ENCODE data around the gene CACNA2D2.

CACNA2D2 gene

DNA sequence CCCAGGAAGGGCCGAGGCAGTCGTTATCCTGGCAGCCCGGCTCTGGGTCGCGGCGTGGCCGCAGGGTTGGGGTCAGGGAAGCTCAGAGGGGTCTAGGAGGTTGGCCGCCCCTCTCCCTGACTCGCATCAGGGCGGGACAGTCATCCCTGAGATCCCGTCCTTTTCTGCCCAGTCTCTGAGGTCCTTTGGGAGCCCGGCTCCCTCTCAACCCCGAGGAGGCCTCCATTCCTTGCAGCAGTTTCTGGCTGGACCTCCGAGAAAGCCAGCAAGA, 181.4 kb downstream of the CACNA2D2 start:
- H4K20me1 ChIP-seq (ENCODE audit: insufficient read depth, low read length), result peaks cover 20% of the 10 kb centered on the region; the same call in 1 of the 2 replicates
- peak overlapping the region in 1 of 2 experiments; percentile 74; a peak in 2 of 4 replicates for H3K4me3 ChIP-seq (ENCODE audit: low read depth in 1 of 2, low read length in 2 of 2)
- peak overlapping the region; percentile 78 for H3K4me2 ChIP-seq (ENCODE audit: insufficient read depth, low read length)
- H3K79me2 ChIP-seq (ENCODE audit: insufficient read depth, low read length), result peaks cover 37% of the 10 kb centered on the region
- H2AFZ ChIP-seq (ENCODE audit: low read depth, low read length), result peak overlapping the region; percentile 100
- DNase-seq (no peak), ATAC-seq (ENCODE audit: insufficient read depth, low read depth) (no peak)
- H3K9ac ChIP-seq (ENCODE audit: low read depth, low read length), result peak overlapping the region; percentile 62
- H3K9me3 ChIP-seq (ENCODE audit: insufficient read depth, low read length, severe bottlenecking), result no peaks in the 10 kb centered on the region
- H3K36me3 ChIP-seq (ENCODE audit: insufficient read depth, low read length), result peaks cover 56% of the 10 kb centered on the region
- peaks cover 56% of the 10 kb centered on the region for H3K4me1 ChIP-seq (ENCODE audit: insufficient read depth, low read length)
- no peak for TF ChIP-seq CTCF (IDR thresholded peaks at IDR 0.05; ENCODE audit: borderline replicate concordance, extremely low read depth, low read length, poor library complexity, severe bottlenecking)
- TF ChIP-seq EZH2 (IDR thresholded peaks at IDR 0.05; ENCODE audit: borderline replicate concordance, low read depth, low read length, severe bottlenecking), result no peak
- H3K27me3 ChIP-seq (ENCODE audit: insufficient read depth, low read length, poor library complexity), result no peaks in the 10 kb centered on the region
- peak overlapping the region; percentile 100 for H3K27ac ChIP-seq (ENCODE audit: low read length)

GRCh38 chr3:50321336-50322114, 181.9 kb downstream of the CACNA2D2 start:
- Histone ChIP-seq H4K20me1 (ENCODE audit: insufficient read depth, low read length) (peaks cover 19% of the 10 kb centered on the region; the same call in 1 of the 2 replicates), H3K79me2 (ENCODE audit: insufficient read depth, low read length) (peaks cover 32% of the 10 kb centered on the region), H3K9ac (ENCODE audit: low read depth, low read length) (peak overlapping the region; percentile 62), H3K27ac (ENCODE audit: low read length) (peak overlapping the region; percentile 100), H3K4me2 (ENCODE audit: insufficient read depth, low read length) (peak overlapping the region; percentile 78), H3K4me1 (ENCODE audit: insufficient read depth, low read length) (peaks cover 51% of the 10 kb centered on the region), H3K36me3 (ENCODE audit: insufficient read depth, low read length) (peaks cover 57% of the 10 kb centered on the region), H3K4me3 (ENCODE audit: low read depth in 1 of 2, low read length in 2 of 2) (peak overlapping the region; percentile 44 to 74), H3K9me3 (ENCODE audit: insufficient read depth, low read length, severe bottlenecking) (no peaks in the 10 kb centered on the region), H2AFZ (ENCODE audit: low read depth, low read length) (peak overlapping the region; percentile 100), H3K27me3 (ENCODE audit: insufficient read depth, low read length, poor library complexity) (no peaks in the 10 kb centered on the region)
- DNase-seq, result peak; percentile 89
- peak; percentile 85 for ATAC-seq (ENCODE audit: insufficient read depth, low read depth)
- TF ChIP-seq EZH2 (IDR thresholded peaks at IDR 0.05; ENCODE audit: borderline replicate concordance, low read depth, low read length, severe bottlenecking), result no peak
- TF ChIP-seq CTCF (IDR thresholded peaks at IDR 0.05; ENCODE audit: borderline replicate concordance, extremely low read depth, low read length, poor library complexity, severe bottlenecking), result peak; percentile 61

- no peaks in the 10 kb centered on the region for H3K27me3 ChIP-seq (ENCODE audit: insufficient read depth, low read length, poor library complexity)
- H3K4me2 ChIP-seq (ENCODE audit: insufficient read depth, low read length), result peak overlapping the region; percentile 78
- no peaks in the 10 kb centered on the region for H3K9me3 ChIP-seq (ENCODE audit: insufficient read depth, low read length, severe bottlenecking)
- ATAC-seq (ENCODE audit: insufficient read depth, low read depth), result peak; percentile 69
- H3K4me1 ChIP-seq (ENCODE audit: insufficient read depth, low read length), result peaks cover 45% of the 10 kb centered on the region
- H3K36me3 ChIP-seq (ENCODE audit: insufficient read depth, low read length), result peaks cover 56% of the 10 kb centered on the region
- peak overlapping the region; percentile 62 for H3K9ac ChIP-seq (ENCODE audit: low read depth, low read length)
- H3K4me3 ChIP-seq (ENCODE audit: low read depth in 1 of 2, low read length in 2 of 2), result peak overlapping the region; percentile 44 to 74
- peak overlapping the region; percentile 100 for H2AFZ ChIP-seq (ENCODE audit: low read depth, low read length)
- DNase-seq, result peak; percentile 80
- peak overlapping the region; percentile 100 for H3K27ac ChIP-seq (ENCODE audit: low read length)
- TF ChIP-seq EZH2 (IDR thresholded peaks at IDR 0.05; ENCODE audit: borderline replicate concordance, low read depth, low read length, severe bottlenecking) (no peak), CTCF (IDR thresholded peaks at IDR 0.05; ENCODE audit: borderline replicate concordance, extremely low read depth, low read length, poor library complexity, severe bottlenecking) (no peak)
- H4K20me1 ChIP-seq (ENCODE audit: insufficient read depth, low read length), result peaks cover 19% of the 10 kb centered on the region; the same call in 1 of the 2 replicates
- peaks cover 25% of the 10 kb centered on the region for H3K79me2 ChIP-seq (ENCODE audit: insufficient read depth, low read length)
Observed at GRCh38 chr3:50320853-50321335, 182.5 kb downstream of the CACNA2D2 start.

All from DND-41 (cell line).